ENCODE results near the gene CLDN5.

Gene CLDN5

DNA sequence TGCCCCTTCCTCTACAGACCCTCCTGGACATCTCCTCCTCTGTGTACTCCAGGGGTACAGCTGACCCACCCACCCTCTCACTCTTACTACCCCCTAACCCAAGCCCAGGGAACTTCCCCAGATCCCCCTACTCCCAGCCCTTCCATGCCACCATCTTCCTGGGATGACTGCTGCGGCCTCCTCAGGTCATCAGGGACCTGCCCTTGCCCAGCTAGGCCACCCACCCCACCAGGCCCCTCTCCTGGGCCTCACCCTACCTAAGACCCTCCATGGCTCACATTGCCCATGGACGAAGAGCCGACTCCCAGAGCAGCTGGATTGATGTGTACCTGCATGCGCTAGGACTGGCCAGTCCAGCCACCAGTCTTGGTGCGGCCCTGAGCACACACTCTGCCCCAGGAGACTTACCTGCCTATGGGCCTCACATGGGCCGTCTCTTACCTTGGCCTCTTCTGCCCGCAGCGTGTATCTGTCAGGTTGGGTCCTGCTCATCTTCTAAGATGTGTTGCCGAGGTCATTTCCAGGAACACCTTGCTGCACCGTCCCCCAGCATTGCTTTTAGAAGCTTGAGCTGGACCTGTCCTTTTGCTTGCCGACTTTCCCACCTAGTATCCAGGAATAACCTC, 2.0 kb upstream of the CLDN5 start:
- no peak overlapping the region for H3K4me3 ChIP-seq (ENCODE audit: low read depth, low read length)
- TF ChIP-seq, protein P1, sequence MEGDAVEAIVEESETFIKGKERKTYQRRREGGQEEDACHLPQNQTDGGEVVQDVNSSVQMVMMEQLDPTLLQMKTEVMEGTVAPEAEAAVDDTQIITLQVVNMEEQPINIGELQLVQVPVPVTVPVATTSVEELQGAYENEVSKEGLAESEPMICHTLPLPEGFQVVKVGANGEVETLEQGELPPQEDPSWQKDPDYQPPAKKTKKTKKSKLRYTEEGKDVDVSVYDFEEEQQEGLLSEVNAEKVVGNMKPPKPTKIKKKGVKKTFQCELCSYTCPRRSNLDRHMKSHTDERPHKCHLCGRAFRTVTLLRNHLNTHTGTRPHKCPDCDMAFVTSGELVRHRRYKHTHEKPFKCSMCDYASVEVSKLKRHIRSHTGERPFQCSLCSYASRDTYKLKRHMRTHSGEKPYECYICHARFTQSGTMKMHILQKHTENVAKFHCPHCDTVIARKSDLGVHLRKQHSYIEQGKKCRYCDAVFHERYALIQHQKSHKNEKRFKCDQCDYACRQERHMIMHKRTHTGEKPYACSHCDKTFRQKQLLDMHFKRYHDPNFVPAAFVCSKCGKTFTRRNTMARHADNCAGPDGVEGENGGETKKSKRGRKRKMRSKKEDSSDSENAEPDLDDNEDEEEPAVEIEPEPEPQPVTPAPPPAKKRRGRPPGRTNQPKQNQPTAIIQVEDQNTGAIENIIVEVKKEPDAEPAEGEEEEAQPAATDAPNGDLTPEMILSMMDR (IDR thresholded peaks at IDR 0.05; ENCODE audit: low read depth, low read length), result no peak

DNA sequence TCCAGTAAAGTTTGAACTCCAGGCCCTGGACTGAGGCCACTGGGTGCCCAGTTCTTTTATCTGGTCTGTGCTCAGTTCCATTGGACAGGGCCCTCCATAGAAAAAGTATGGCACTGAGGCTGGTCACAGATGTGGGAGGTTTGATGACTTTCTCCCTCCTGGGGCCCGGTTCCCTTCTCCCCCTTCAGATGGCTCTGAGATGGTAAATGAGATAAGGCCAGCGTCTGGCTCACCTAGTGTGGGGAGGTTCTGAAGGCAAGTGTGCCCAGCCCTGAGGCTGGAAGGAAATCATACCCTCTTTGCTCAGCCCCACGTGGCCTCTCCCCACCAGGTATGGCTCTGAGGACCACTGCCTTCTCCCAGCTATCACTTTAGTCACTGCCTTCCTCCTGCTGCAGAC, 1.5 kb upstream of the CLDN5 start:
- no peak overlapping the region for H3K4me3 ChIP-seq (ENCODE audit: low read depth, low read length)
- TF ChIP-seq, protein P1 (IDR thresholded peaks at IDR 0.05; ENCODE audit: low read depth, low read length), result no peak

DNA sequence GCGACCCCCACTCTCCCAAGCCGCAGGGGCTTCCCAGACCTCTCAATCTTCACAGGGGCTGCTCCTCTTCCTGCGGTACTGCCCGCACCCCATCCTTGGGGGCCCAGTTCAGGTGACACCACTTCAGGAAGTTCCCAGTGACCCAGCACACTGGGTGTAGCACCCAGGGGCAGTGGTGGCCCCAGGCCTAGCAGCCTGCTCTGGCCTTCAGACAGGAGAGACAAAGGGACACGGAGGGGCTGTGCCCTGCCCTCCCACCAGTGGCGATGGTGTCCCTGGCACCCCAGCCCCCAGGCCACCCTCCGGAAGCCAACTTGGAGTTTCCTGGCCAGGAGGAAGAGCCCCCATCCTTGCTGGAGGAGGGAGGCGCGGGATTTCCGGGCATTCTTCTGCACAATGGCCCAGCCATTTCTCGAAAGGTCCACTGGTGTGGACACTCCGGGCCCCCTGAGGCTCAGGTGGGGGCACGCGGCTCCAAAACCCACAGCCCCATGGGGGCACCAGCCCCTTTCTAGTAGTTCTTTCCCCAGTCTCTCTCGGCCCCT, 978 bp upstream of the CLDN5 start:
- TF ChIP-seq, protein P1 (IDR thresholded peaks at IDR 0.05; ENCODE audit: low read depth, low read length), result no peak
- H3K4me3 ChIP-seq (ENCODE audit: low read depth, low read length), result no peak overlapping the region

DNA sequence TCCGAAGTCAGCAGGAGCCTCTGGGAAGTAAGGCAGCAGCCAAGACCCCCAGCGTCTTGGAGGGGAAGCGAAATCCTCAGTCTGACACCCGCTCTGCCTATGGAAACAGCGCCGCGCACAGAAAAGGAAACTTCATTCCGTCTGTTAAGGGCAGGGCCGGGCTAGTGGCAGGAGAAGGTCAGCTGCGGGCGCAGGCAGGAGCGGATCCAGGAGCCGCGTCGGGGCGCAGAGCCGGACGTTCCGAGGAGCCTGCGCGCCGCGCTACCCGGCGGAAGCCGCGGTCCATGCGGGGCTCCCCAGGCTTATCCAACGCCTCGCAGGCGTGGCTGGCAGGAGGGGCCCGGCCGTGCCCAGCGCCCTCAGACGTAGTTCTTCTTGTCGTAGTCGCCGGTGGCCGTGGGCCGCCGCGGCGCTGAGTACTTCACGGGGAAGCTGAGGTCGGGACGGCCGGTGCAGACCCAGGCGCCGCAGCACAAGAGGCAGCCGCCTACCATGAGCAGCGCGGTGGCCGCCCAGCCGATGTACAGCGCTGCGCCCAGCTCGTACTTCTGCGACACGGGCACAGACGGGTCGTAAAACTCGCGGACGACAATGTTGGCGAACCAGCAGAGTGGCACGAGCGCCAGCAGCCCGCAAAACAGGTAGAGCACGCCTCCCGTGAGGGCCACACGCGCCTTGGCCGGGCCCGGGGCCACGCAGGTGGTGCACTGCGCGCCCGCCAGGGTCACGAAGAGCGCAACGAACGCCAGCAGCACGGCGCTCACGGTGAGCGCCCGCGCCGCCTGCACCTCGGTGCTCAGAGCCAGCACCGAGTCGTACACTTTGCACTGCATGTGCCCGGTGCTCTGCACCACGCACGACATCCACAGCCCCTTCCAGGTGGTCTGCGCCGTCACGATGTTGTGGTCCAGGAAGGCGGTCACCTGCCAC, 705 bp downstream of the CLDN5 start:
- peak overlapping the region; percentile 43 for H3K4me3 ChIP-seq (ENCODE audit: low read depth, low read length)
- TF ChIP-seq, protein P1 (IDR thresholded peaks at IDR 0.05; ENCODE audit: low read depth, low read length), result no peak

DNA sequence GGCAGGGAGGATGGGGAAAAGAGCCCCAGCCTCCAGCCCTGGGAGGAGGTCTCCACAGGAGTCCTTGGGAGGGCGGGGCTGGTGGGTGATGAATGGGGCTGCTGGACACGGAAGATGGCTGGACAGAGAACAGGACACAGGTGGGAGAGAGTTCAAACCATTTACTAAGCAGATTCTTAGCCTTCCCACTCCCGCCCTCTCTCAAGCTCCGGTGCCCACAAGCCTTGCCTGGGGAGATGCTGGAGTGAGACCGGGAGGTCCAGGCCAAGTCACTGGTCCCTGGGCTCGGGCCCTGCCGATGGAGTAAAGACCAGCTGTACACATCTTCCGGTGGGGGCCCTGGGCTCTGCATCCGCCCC, 1.4 kb downstream of the CLDN5 start:
- no peak overlapping the region for H3K4me3 ChIP-seq (ENCODE audit: low read depth, low read length)
- TF ChIP-seq, protein P1 (IDR thresholded peaks at IDR 0.05; ENCODE audit: low read depth, low read length), result no peak

DNA sequence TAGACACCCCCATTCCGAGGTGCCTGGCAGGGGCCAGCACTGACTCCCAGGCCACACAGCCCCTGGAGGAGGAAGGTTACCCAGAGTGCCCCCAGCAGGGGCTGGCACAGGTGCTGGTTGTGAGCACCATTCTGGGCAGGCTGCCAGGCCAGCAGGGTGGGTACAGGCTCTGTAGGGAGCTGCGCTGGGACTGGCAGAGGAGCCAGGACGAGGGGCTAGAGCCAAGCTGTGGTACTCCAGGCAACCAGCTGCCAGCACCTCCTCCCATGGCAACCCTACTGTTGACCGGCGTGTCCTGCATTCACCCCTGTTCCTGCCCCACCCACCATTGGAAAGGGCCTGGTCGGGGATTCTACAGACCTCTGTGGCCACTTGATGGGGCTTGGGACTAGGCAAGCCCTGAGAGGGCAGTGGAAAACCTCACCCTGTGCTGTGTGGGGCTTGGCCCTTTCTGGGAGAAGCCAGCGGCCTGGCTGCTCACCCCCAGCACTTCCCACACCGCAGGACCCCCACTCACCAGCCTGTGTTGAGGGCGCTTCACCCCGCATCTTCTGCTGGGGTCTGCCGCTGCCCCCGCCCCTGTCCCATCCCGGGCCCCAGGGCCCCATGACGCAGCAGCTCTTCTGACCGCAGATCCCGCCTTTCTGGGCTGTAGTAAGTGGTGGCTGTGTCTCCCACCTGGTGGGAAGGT, 1.9 kb downstream of the CLDN5 start:
- no peak overlapping the region for H3K4me3 ChIP-seq (ENCODE audit: low read depth, low read length)
- TF ChIP-seq, protein P1 (IDR thresholded peaks at IDR 0.05; ENCODE audit: low read depth, low read length), result no peak

All from WI38 (cell line).